Measurements from ENCODE around the gene ABTB2. TPM values are rescaled to one million over a fixed set of nuclear protein-coding genes. Genes with fewer than 3 reads are reported as not detected.

ABTB2 gene
- total and polyA plus RNA-seq, 2 donors (not counting 1 experiment from before 2014, with no cell fraction given), result 1.0 to 5.8 TPM

DNA sequence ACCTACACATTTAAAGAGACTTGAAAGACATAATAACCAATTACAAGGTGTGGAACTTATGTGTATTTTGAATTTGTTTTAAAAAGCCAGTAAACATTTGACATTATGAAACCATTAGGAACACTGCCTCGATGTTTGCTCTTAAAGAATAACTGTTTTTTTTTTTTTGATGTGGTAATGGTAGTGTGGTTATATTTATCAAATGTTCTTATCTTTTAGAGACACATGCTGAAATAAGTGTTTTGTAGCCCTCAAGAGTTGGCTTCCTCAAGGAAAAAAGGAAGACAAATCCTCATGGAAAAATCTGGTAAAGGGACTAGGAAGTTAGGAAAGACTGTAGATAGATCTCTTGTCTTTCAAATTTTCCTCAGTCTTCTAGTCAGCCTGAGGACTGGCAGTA is 2.2 kb upstream of the ABTB2 start:
- peaks cover 2% of the 10 kb centered on the region for H3K27me3 ChIP-seq (ENCODE audit: control insufficient read depth, insufficient read depth, low read length)
- H3K4me1 ChIP-seq (ENCODE audit: control insufficient read depth, extremely low read depth, insufficient read depth, low read length), result peaks cover 2% of the 10 kb centered on the region
- no peak for DNase-seq (ENCODE audit: low read depth in 2 of 2)
- no peaks in the 10 kb centered on the region for H3K9me3 ChIP-seq (ENCODE audit: control insufficient read depth, insufficient read depth, low read depth, low read length)
- no peak overlapping the region for H3K4me2 ChIP-seq (ENCODE audit: extremely low read depth, insufficient read depth, low read length)
- H3K4me3 ChIP-seq (replicated peaks in 1 of 4; ENCODE audit: control extremely low read depth in 1 of 4, insufficient read depth in 1 of 4, low read depth in 3 of 4, low read length in 4 of 4), result no peak overlapping the region
- no peaks in the 10 kb centered on the region for H3K36me3 ChIP-seq (ENCODE audit: control insufficient read depth, insufficient read depth, low read length)
- TF ChIP-seq, protein P1, sequence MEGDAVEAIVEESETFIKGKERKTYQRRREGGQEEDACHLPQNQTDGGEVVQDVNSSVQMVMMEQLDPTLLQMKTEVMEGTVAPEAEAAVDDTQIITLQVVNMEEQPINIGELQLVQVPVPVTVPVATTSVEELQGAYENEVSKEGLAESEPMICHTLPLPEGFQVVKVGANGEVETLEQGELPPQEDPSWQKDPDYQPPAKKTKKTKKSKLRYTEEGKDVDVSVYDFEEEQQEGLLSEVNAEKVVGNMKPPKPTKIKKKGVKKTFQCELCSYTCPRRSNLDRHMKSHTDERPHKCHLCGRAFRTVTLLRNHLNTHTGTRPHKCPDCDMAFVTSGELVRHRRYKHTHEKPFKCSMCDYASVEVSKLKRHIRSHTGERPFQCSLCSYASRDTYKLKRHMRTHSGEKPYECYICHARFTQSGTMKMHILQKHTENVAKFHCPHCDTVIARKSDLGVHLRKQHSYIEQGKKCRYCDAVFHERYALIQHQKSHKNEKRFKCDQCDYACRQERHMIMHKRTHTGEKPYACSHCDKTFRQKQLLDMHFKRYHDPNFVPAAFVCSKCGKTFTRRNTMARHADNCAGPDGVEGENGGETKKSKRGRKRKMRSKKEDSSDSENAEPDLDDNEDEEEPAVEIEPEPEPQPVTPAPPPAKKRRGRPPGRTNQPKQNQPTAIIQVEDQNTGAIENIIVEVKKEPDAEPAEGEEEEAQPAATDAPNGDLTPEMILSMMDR (conservative IDR thresholded peaks at IDR 0.05 in 1 of 2, IDR thresholded peaks at IDR 0.05 in 1 of 2; ENCODE audit: low read depth in 1 of 2, low read length in 2 of 2), result no peak
- TF ChIP-seq EZH2 (IDR thresholded peaks at IDR 0.05; ENCODE audit: low read length, missing control alignments), result no peak
- no peak overlapping the region for H3K27ac ChIP-seq (ENCODE audit: insufficient read depth, low read length)
- H3K9ac ChIP-seq (ENCODE audit: insufficient read depth, low read length), result no peak overlapping the region
- no peaks in the 10 kb centered on the region for H4K20me1 ChIP-seq (ENCODE audit: control insufficient read depth, extremely low read depth, insufficient read depth, low read length)
- no peak overlapping the region for H2AFZ ChIP-seq (ENCODE audit: low read length)
- no peaks in the 10 kb centered on the region for H3K79me2 ChIP-seq (ENCODE audit: control insufficient read depth, insufficient read depth, low read length)

DNA sequence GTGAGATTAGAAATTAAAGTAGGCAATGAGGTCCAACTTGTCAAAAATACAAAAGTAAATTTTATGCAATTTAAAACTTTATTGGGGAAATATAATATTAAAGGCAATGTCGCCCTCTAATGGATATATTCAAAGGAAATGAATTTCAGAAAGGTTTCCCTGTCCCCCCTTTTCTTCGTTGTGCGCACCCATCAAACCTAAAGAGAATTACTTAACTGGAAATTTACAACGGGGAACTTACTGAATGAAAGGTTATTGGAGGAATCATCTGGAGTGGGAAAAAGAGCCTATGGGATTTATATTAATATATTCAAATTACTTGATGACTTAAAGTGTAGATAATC is 1.7 kb upstream of the ABTB2 start:
- no peaks in the 10 kb centered on the region for H3K36me3 ChIP-seq (ENCODE audit: control insufficient read depth, insufficient read depth, low read length)
- H3K4me1 ChIP-seq (ENCODE audit: control insufficient read depth, extremely low read depth, insufficient read depth, low read length), result peaks cover 2% of the 10 kb centered on the region
- no peaks in the 10 kb centered on the region for H3K9me3 ChIP-seq (ENCODE audit: control insufficient read depth, insufficient read depth, low read depth, low read length)
- H3K4me2 ChIP-seq (ENCODE audit: extremely low read depth, insufficient read depth, low read length), result peak overlapping the region; percentile 94
- H3K4me3 ChIP-seq (replicated peaks in 1 of 4; ENCODE audit: control extremely low read depth in 1 of 4, insufficient read depth in 1 of 4, low read depth in 3 of 4, low read length in 4 of 4), result peak overlapping the region in 3 of 4 experiments; percentile 46 to 67 (median 48)
- peaks cover 2% of the 10 kb centered on the region for H3K27me3 ChIP-seq (ENCODE audit: control insufficient read depth, insufficient read depth, low read length)
- H3K79me2 ChIP-seq (ENCODE audit: control insufficient read depth, insufficient read depth, low read length), result no peaks in the 10 kb centered on the region
- no peak for DNase-seq (ENCODE audit: low read depth in 2 of 2)
- no peak for TF ChIP-seq EZH2 (IDR thresholded peaks at IDR 0.05; ENCODE audit: low read length, missing control alignments)
- TF ChIP-seq, protein P1 (conservative IDR thresholded peaks at IDR 0.05 in 1 of 2, IDR thresholded peaks at IDR 0.05 in 1 of 2; ENCODE audit: low read depth in 1 of 2, low read length in 2 of 2), result no peak
- no peak overlapping the region for H3K27ac ChIP-seq (ENCODE audit: insufficient read depth, low read length)
- H3K9ac ChIP-seq (ENCODE audit: insufficient read depth, low read length), result no peak overlapping the region
- H4K20me1 ChIP-seq (ENCODE audit: control insufficient read depth, extremely low read depth, insufficient read depth, low read length), result no peaks in the 10 kb centered on the region
- no peak overlapping the region for H2AFZ ChIP-seq (ENCODE audit: low read length)

DNA sequence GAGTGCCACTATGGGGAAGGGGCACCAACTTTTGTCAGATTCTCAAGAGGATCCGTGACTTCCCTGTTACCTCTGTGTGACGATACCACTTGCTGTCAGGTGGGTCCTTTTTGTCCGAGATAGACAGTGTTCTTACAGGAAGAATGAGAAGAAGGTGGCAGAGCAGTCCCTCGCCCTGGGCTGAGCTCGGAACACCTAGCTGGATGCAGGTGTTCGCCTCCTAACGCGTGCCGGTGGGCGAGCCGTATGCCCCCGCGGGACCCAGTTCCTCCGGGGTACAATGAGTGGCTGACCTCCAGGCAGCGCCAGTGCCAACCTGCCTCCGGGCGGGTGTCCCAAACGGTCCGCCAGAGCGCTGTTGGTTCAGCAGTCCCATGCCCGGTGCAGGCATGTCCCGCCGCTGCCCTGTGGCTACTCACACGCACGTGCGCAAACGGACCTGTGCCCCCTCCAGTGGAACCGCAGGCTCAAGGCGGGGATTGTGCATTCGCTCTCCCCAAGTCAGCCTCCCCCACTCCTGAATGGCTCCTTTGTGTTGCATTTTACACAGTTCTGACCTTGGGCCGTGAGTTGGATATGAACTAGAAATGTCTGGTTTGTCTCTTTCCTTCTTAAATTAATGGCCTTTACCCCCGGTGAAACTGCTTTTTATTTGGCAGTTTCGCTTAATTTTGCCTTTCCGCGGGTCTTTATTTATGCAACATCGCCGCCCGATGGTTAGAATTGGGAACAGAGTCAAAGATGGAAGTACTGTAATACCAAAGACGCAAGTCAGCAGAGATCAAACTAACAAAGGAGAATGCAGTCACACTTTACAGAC is 1.1 kb upstream of the ABTB2 start:
- Histone ChIP-seq H3K36me3 (ENCODE audit: control insufficient read depth, insufficient read depth, low read length) (no peaks in the 10 kb centered on the region), H3K9ac (ENCODE audit: insufficient read depth, low read length) (peak overlapping the region; percentile 31), H3K27ac (ENCODE audit: insufficient read depth, low read length) (no peak overlapping the region), H3K27me3 (ENCODE audit: control insufficient read depth, insufficient read depth, low read length) (no peaks in the 10 kb centered on the region), H3K4me2 (ENCODE audit: extremely low read depth, insufficient read depth, low read length) (peak overlapping the region; percentile 94), H4K20me1 (ENCODE audit: control insufficient read depth, extremely low read depth, insufficient read depth, low read length) (no peaks in the 10 kb centered on the region), H3K4me3 (replicated peaks in 1 of 4; ENCODE audit: control extremely low read depth in 1 of 4, insufficient read depth in 1 of 4, low read depth in 3 of 4, low read length in 4 of 4) (peak overlapping the region; percentile 46 to 67 (median 52)), H3K9me3 (ENCODE audit: control insufficient read depth, insufficient read depth, low read depth, low read length) (no peaks in the 10 kb centered on the region), H3K79me2 (ENCODE audit: control insufficient read depth, insufficient read depth, low read length) (no peaks in the 10 kb centered on the region), H2AFZ (ENCODE audit: low read length) (peak overlapping the region; percentile 84), H3K4me1 (ENCODE audit: control insufficient read depth, extremely low read depth, insufficient read depth, low read length) (peaks cover 2% of the 10 kb centered on the region)
- TF ChIP-seq, protein P1 (conservative IDR thresholded peaks at IDR 0.05 in 1 of 2, IDR thresholded peaks at IDR 0.05 in 1 of 2; ENCODE audit: low read depth in 1 of 2, low read length in 2 of 2), result peak; percentile 71 to 98
- no peak for TF ChIP-seq EZH2 (IDR thresholded peaks at IDR 0.05; ENCODE audit: low read length, missing control alignments)
- peak; percentile 63 to 85 for DNase-seq (ENCODE audit: low read depth in 2 of 2)
